Measurements from ENCODE around the gene TTYH2. TPM values are rescaled to one million over a fixed set of nuclear protein-coding genes. Genes with fewer than 3 reads are reported as not detected.

The TTYH2 gene
- total RNA-seq, 2 donors from 2014 or later: 18.2 to 26.0 TPM

GRCh38 chr17:74197801-74198200, 15.6 kb upstream of the TTYH2 start:
- H3K27ac ChIP-seq: no peak overlapping the region
- peaks cover 0 to 7% of the 10 kb centered on the region in 2 donors for H3K4me1 ChIP-seq
- no peaks in the 10 kb centered on the region for H3K27me3 ChIP-seq
- no peaks in the 10 kb centered on the region for H3K36me3 ChIP-seq
- no peak overlapping the region for H3K4me3 ChIP-seq
- H3K9me3 ChIP-seq: no peaks in the 10 kb centered on the region
- no peak for DNase-seq (ENCODE audit: low spot score)
- TF ChIP-seq, protein P1, sequence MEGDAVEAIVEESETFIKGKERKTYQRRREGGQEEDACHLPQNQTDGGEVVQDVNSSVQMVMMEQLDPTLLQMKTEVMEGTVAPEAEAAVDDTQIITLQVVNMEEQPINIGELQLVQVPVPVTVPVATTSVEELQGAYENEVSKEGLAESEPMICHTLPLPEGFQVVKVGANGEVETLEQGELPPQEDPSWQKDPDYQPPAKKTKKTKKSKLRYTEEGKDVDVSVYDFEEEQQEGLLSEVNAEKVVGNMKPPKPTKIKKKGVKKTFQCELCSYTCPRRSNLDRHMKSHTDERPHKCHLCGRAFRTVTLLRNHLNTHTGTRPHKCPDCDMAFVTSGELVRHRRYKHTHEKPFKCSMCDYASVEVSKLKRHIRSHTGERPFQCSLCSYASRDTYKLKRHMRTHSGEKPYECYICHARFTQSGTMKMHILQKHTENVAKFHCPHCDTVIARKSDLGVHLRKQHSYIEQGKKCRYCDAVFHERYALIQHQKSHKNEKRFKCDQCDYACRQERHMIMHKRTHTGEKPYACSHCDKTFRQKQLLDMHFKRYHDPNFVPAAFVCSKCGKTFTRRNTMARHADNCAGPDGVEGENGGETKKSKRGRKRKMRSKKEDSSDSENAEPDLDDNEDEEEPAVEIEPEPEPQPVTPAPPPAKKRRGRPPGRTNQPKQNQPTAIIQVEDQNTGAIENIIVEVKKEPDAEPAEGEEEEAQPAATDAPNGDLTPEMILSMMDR (IDR thresholded peaks at IDR 0.05): no peak

DNA sequence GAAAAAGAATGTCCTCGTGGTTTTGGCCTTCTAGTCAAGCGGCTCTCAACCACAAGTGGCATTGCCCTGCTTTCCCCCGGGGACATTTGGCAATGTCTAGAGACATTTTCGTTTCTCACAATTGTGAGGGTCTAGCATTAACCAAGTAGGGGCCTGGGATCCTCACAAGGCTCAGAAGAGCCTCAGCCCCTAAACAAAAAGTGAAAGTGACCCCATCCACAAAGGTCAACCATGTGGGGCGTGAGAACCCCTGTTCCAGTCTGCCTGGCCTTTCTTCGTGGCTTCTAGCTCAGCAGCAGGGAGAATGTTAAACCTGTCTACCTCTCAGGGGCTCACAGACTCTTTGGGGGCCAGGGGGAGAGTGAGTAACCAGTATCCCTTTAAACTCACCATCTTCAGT, 14.7 kb upstream of the TTYH2 start:
- Histone ChIP-seq H3K36me3 (no peaks in the 10 kb centered on the region), H3K9me3 (no peaks in the 10 kb centered on the region), H3K27me3 (no peaks in the 10 kb centered on the region), H3K4me3 (no peak overlapping the region), H3K4me1 (peaks cover 0 to 12% of the 10 kb centered on the region in 2 donors), H3K27ac (no peak overlapping the region)
- TF ChIP-seq, protein P1 (IDR thresholded peaks at IDR 0.05): no peak
- DNase-seq (ENCODE audit: low spot score): no peak

DNA sequence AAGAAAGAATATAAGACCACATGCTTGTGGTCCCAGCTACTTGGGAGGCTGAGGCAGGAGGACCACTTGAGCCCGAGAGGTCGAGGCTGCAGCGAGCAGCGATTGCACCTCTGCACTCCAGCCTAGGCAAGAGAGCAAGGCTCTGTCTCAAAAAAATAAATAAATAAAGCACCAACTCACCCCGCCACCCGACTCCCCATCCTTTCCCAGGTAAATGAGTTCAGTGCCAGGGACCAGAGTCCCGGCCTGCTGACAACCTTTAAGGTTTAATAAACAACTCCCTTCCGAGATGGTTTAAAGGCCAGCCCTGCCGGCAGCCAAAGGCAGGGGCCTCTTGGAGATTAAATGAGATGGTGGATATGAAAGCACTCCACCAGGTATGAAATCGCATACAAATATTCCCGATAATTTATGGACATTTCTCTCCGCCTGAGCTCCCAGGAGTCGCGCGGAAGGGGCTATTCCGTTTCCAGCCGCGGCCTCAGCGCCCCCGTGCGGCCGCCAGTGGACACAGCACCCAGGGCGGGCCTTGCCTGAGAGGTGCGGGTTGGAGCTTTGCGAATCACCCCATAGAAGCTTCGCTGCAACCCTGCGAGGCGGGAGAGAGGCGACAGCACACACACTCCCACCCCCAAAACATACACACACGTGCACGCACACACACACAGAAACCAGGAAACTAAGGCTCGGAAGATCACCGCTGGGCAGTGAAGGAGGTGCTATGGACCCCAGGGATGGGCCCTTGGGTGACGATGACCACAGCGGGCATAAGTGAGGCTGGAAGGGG, 13.9 kb upstream of the TTYH2 start:
- Histone ChIP-seq H3K4me3 (no peak overlapping the region), H3K27ac (no peak overlapping the region), H3K4me1 (peaks cover 0 to 18% of the 10 kb centered on the region in 2 donors), H3K9me3 (no peaks in the 10 kb centered on the region), H3K27me3 (no peaks in the 10 kb centered on the region), H3K36me3 (peaks cover 3% of the 10 kb centered on the region)
- peak; percentile 67 for DNase-seq (ENCODE audit: low spot score)
- TF ChIP-seq, protein P1 (IDR thresholded peaks at IDR 0.05): peak; percentile 89 to 97

- H3K4me3 ChIP-seq: no peak overlapping the region
- DNase-seq (ENCODE audit: low spot score): no peak
- peaks cover 0 to 24% of the 10 kb centered on the region in 2 donors for H3K4me1 ChIP-seq
- no peaks in the 10 kb centered on the region for H3K9me3 ChIP-seq
- no peaks in the 10 kb centered on the region for H3K27me3 ChIP-seq
- H3K27ac ChIP-seq: no peak overlapping the region
- TF ChIP-seq, protein P1 (IDR thresholded peaks at IDR 0.05): no peak
- H3K36me3 ChIP-seq: peaks cover 9% of the 10 kb centered on the region
These were observed 13.3 kb upstream of the TTYH2 start for GRCh38 chr17:74200112-74200511.

GRCh38 chr17:74201250-74201649, 12.1 kb upstream of the TTYH2 start:
- TF ChIP-seq, protein P1 (IDR thresholded peaks at IDR 0.05): no peak
- DNase-seq (ENCODE audit: low spot score): no peak
- H3K36me3 ChIP-seq: peaks cover 19% of the 10 kb centered on the region
- no peak overlapping the region for H3K4me3 ChIP-seq
- H3K4me1 ChIP-seq: peaks cover 0 to 35% of the 10 kb centered on the region in 2 donors
- no peak overlapping the region for H3K27ac ChIP-seq
- no peaks in the 10 kb centered on the region for H3K27me3 ChIP-seq
- H3K9me3 ChIP-seq: no peaks in the 10 kb centered on the region

Measured in right atrium auricular region (tissue), 2 donors.